Retinal pigment epithelial cell (primary cell): ENCODE measurements around the gene CCND2.

Source experiments
- DNase-seq: peaks from one replicate; pipeline ENCODE4 v3.0.0-alpha.2; 2010; ENCODE audit warnings: low read depth
- H3K4me3 ChIP-seq: 2 replicates; pipeline ENCODE4 v1.5.1; 2011; ENCODE audit warnings: mild to moderate bottlenecking, low read length, control low read depth, moderate library complexity
- TF ChIP-seq, protein P1 (sequence below): conservative IDR thresholded peaks from 2 replicates; pipeline ENCODE4 v1.5.1; 2011; ENCODE audit warnings: low read depth, low read length, control low read depth, inconsistent platforms

Gene CCND2

DNA sequence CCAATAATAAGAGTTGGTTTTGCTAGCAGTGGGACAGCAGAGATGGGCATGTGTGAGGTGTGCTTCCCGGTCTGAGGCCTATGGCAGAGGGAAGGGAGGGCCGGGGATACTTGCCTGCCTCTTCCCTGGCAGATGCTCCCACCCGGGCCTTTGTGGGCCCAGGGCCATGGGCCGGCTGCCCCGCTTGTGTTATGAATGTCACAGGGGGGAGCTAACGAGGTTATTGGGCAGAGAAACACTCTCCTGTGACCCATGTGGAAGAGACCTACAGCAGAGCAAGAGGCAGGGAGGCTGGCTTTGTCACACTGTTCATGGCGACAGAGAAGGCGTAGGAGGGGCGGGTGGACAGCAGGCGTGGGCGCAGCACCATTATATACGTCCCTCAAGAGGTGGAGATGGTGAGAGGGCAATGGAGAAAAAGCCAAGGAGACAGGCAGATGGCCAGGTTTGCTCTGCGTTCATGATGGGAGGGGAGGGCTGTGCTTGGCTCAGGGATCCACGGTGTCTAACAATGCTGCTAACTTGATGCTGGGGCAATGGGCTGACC, 13.3 kb downstream of the CCND2 start:
- TF ChIP-seq, protein P1, sequence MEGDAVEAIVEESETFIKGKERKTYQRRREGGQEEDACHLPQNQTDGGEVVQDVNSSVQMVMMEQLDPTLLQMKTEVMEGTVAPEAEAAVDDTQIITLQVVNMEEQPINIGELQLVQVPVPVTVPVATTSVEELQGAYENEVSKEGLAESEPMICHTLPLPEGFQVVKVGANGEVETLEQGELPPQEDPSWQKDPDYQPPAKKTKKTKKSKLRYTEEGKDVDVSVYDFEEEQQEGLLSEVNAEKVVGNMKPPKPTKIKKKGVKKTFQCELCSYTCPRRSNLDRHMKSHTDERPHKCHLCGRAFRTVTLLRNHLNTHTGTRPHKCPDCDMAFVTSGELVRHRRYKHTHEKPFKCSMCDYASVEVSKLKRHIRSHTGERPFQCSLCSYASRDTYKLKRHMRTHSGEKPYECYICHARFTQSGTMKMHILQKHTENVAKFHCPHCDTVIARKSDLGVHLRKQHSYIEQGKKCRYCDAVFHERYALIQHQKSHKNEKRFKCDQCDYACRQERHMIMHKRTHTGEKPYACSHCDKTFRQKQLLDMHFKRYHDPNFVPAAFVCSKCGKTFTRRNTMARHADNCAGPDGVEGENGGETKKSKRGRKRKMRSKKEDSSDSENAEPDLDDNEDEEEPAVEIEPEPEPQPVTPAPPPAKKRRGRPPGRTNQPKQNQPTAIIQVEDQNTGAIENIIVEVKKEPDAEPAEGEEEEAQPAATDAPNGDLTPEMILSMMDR, result no peak
- H3K4me3 ChIP-seq, result no peak overlapping the region
- DNase-seq, result no peak

DNA sequence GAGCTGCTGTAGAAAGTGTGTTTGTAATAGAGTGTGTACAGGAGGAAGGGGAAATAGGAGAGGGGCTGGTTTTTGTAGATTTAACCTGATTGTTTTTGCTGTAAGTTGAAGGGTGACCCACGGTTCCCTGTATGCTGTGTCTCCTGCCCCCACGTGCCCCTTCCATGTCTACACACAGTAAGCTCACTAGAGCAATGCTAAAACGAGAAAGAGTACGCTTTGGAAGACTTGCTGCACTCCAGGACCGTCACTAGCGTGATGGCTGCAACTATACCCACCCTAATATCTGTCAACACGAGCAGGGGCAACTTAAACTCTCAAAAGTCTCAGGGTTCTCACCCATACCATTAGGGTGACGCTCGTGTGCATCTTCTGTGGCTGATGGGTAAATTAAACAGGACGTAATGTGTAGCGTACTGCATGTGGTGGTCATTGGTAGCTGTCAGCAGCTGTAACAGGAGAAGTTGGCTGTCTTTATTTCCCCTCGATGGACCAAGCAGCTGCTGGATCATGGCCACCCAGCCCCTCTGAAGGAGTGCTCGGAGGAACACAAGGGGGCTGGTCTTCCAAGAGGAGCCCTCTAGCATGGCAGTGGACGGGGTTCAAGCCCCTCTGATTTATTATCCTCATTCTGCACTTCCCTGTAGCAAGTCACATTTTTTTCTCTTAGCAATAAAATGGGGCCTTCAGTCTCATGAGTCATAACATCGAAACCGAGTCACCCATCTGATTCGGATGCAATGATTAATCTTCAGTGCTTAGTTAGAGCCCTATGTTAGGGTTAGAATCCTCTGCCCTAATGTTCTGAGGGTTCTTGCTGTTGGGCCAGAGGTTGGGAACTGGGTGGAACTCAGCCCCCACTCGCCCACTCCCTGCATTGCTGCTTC, 14.0 kb downstream of the CCND2 start:
- DNase-seq, result no peak
- no peak overlapping the region for H3K4me3 ChIP-seq
- TF ChIP-seq, protein P1, result no peak

DNA sequence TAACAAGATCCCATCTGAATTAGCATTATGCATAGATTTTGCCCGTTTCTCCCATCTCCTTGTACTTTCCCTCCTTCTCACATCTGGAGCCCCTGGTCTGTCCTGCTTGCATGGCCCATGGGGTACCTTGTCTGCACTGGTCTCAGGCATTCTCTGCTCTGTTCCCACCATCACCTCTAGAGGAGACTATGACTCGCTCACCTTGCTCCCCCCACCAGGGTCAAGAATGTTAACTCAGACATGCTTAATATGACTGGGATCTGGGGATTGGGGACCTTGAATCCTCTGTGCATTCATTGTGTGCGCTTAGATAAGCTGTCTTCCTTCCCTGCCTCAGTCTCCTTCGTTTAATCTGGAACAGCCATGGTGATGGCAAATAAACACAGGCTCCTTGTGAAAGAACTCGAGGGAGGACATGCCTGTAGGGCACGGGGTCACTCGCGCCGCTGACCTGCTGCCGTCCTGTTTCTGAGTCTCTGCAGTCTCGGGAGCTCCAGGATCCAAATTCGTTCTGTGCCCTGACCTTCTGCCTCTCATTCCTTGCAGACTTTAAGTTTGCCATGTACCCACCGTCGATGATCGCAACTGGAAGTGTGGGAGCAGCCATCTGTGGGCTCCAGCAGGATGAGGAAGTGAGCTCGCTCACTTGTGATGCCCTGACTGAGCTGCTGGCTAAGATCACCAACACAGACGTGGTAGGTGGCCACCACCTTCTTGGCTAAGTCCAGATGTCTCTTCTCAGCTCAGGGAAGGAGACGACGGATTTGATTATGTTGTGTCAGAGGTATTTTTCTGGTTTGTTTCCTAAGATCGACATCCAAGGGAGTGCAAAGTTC, 15.0 kb downstream of the CCND2 start:
- H3K4me3 ChIP-seq, result no peak overlapping the region
- TF ChIP-seq, protein P1, result no peak

DNA sequence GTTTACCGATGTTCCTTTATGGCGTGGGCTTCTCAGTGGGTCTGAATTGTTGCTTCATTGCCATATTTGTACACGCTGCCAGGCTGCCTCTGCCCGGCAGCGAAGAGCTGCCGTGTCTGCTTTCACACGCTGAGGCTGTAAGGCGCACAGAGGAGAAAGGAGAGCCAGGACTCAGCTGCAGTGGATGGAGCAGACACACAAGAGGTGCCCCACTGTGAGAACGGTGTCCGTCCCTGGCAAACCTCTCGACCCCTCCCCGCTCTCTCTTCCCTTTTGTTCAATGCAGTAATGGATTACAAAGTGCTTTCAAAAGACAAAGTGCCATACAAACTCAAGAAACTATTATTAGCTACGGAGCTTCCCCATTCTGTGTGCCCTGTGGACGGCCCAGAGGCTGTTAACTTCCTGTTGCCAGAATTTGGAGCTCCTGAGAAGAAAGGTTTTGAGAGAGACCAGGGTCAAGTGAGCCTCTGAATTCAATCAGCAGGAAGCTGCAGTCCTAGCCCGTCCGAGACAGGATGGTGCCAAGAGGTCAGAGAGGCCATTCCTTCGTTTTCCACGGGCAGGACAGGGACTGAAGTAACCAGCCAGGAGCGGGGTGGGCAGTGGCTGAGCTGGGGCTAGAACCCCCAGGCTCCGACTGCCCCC, 15.8 kb downstream of the CCND2 start:
- TF ChIP-seq, protein P1, result no peak
- no peak for DNase-seq
- no peak overlapping the region for H3K4me3 ChIP-seq

More for the DNA sequence above, 15.0 kb downstream of the CCND2 start:
- DNase-seq, result no peak

DNA sequence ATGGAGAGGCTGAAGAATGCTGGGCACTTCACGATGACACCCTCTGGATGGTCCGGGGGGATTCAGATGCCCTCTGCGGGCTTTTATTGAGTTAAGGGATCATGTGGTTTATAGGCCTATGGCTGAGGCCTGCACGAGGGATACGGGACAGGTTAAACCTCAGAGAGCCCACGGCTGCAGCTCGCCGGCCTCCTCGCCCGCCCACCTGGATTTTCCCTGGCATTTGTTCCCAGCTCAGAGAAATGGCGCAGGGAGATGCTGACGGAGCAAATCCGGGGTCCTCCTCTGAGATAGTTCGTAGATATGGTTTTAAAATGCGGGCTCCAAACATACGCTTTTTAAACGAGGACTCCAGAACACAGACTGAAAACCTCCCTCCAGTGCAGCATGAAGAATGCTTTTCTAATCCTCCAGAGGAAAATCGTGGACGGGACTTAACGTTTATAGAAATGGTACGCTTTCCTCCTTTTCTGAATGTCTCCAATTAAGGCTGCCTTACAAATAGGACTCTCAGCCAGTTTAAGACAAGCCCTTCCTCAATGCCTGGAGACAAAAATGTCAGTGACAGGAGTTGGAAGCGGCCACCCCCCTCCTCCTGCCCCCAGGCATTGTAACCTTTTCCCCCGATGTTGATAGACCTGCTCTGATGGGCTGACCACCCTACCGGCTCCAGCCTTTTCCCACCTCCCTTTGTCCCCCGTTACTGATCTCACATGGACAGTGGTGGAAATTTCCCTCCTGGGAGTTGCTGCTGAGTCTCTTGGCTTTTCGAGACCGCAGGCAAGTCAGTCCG, 16.6 kb downstream of the CCND2 start:
- DNase-seq, result no peak
- no peak overlapping the region for H3K4me3 ChIP-seq
- TF ChIP-seq, protein P1, result no peak
